ENCODE measurements around the gene MAOB.

The MAOB gene

GRCh38 chrX:43813898-43814297 is 68.4 kb downstream of the MAOB start:
- H3K4me3 ChIP-seq (replicated peaks; ENCODE audit: low read depth, low read length), result no peak overlapping the region
- peak; percentile 9 for TF ChIP-seq CTCF (IDR thresholded peaks at IDR 0.05; ENCODE audit: low read length, missing control alignments)
- DNase-seq (ENCODE audit: low read depth), result peak; percentile 14

GRCh38 chrX:43813319-43813718 is 68.9 kb downstream of the MAOB start:
- no peak for DNase-seq (ENCODE audit: low read depth)
- H3K4me3 ChIP-seq (replicated peaks; ENCODE audit: low read depth, low read length), result no peak overlapping the region
- no peak for TF ChIP-seq CTCF (IDR thresholded peaks at IDR 0.05; ENCODE audit: low read length, missing control alignments)

- no peak for TF ChIP-seq CTCF (IDR thresholded peaks at IDR 0.05; ENCODE audit: low read length, missing control alignments)
- peak; percentile 83 for DNase-seq (ENCODE audit: low read depth)
- H3K4me3 ChIP-seq (replicated peaks; ENCODE audit: low read depth, low read length), result no peak overlapping the region
Measured at GRCh38 chrX:43809463-43809862, 72.8 kb downstream of the MAOB start.

- H3K4me3 ChIP-seq (replicated peaks; ENCODE audit: low read depth, low read length), result no peak overlapping the region
- DNase-seq (ENCODE audit: low read depth), result no peak
- no peak for TF ChIP-seq CTCF (IDR thresholded peaks at IDR 0.05; ENCODE audit: low read length, missing control alignments)
Measured at GRCh38 chrX:43808231-43808630, 74.0 kb downstream of the MAOB start.

GRCh38 chrX:43805579-43805978 is 76.7 kb downstream of the MAOB start:
- DNase-seq (ENCODE audit: low read depth), result peak; percentile 5
- no peak overlapping the region for H3K4me3 ChIP-seq (replicated peaks; ENCODE audit: low read depth, low read length)
- TF ChIP-seq CTCF (IDR thresholded peaks at IDR 0.05; ENCODE audit: low read length, missing control alignments), result no peak

GRCh38 chrX:43804021-43804420 is 78.2 kb downstream of the MAOB start:
- DNase-seq (ENCODE audit: low read depth), result no peak
- no peak for TF ChIP-seq CTCF (IDR thresholded peaks at IDR 0.05; ENCODE audit: low read length, missing control alignments)

GRCh38 chrX:43785930-43786591 is 96.2 kb downstream of the MAOB start:
- no peak for DNase-seq (ENCODE audit: low read depth)
- TF ChIP-seq CTCF (IDR thresholded peaks at IDR 0.05; ENCODE audit: low read length, missing control alignments), result no peak
- no peak overlapping the region for H3K4me3 ChIP-seq (replicated peaks; ENCODE audit: low read depth, low read length)

More at GRCh38 chrX:43804021-43804420, 78.2 kb downstream of the MAOB start:
- H3K4me3 ChIP-seq (replicated peaks; ENCODE audit: low read depth, low read length), result no peak overlapping the region
